ENCODE results near the gene ENO2.

ENO2 gene

DNA sequence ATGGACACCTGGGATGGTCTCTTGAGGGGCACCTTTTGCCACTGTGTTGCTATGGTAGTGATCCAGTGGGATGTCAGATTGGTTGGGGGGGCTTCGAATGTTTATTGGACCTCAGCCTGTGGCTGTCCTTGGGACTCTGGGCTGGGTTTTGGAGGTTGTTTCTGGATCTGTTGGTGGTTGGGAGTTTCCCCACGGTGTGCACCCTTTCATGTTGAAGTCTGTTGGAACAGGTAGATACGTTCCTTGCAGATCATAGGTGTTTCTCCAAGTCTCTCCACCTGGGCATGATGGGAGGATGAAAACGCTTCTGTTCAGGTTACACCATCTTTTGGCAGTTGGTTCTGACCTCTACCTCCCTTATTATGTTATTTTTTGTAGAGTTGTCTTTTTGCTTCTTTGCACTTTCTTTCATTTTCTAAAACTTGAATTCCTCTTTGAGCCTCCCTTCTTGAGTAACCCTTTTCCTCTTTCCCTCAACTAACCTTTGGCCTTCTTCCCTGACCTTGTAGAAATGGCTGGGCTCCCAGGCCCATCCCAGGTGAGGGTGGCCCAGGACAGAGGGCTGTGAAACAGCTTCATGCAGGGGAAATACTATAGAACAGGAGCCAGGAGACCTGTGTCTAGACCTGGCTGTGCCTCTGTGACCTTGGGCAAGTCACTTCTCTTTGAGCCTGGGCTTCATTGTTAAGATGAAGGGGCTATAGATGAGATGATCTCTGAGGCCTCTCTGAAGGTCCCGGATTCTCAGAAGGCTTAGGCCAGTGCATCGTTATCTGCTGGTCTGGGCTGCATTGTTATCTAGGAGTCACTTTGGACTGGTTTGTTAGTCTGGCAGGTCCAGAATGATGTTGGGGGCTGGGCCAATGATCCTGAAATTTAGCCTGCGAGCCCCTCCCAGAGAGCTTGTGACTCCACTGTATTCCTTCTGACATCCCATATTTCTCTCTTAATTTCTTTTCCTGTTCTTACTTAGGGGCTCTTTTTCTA, 15.4 kb downstream of the ENO2 start:
- no peak for DNase-seq

DNA sequence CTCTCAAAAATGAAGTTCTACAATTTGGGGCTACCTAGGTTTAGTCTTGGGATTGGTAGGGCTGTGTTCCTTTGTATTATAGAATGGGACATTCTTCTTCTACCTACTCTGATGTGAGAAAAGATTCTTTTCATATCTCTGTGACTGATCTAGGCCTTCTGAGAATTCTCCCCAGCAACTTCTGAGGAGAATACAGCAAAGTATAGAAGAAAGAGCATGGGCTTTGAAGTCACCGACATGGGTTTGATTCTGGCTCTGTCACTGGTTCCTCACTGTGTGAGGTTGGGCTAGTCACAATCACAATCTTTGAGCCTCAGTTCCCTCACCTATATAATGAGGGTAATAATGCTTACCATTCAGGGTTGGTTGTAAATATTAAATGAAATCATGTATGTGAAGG, 18.4 kb downstream of the ENO2 start:
- DNase-seq: no peak

DNA sequence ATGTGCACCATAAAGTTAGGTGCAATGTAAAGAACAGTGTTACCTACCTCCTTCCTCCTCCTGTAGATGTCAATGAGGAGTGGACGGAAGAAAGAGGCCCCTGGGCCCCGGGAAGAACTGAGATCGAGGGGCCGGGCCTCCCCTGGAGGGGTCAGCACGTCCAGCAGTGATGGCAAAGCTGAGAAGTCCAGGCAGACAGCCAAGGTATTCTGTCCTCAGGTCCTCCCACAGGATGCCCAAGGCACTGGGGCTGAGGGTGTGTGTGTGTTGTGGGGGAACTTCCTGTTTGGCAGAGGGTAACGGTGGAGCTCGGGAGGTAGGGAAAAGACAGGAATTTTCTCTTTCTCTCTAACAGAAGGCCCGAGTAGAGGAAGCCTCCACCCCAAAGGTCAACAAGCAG, 19.7 kb downstream of the ENO2 start:
- DNase-seq: peak in 1 of 51 donors; percentile 16

DNA sequence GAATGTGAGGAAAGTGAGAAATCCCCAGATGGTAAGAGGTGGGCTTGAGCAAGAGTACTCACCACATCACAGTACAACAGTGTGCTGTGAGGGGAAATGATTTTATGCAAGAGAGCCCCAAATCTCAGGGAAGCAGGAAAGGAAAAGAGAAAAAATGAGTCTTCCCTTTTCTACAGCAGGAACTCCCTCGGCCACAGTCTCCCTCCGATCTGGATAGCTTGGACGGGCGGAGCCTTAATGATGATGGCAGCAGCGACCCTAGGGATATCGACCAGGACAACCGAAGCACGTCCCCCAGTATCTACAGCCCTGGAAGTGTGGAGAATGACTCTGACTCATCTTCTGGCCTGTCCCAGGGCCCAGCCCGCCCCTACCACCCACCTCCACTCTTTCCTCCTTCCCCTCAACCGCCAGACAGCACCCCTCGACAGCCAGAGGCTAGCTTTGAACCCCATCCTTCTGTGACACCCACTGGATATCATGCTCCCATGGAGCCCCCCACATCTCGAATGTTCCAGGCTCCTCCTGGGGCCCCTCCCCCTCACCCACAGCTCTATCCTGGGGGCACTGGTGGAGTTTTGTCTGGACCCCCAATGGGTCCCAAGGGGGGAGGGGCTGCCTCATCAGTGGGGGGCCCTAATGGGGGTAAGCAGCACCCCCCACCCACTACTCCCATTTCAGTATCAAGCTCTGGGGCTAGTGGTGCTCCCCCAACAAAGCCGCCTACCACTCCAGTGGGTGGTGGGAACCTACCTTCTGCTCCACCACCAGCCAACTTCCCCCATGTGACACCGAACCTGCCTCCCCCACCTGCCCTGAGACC, 21.2 kb downstream of the ENO2 start:
- no peak for DNase-seq

DNA sequence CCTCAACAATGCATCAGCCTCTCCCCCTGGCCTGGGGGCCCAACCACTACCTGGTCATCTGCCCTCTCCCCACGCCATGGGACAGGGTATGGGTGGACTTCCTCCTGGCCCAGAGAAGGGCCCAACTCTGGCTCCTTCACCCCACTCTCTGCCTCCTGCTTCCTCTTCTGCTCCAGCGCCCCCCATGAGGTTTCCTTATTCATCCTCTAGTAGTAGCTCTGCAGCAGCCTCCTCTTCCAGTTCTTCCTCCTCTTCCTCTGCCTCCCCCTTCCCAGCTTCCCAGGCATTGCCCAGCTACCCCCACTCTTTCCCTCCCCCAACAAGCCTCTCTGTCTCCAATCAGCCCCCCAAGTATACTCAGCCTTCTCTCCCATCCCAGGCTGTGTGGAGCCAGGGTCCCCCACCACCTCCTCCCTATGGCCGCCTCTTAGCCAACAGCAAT, 21.8 kb downstream of the ENO2 start:
- no peak for DNase-seq

DNA sequence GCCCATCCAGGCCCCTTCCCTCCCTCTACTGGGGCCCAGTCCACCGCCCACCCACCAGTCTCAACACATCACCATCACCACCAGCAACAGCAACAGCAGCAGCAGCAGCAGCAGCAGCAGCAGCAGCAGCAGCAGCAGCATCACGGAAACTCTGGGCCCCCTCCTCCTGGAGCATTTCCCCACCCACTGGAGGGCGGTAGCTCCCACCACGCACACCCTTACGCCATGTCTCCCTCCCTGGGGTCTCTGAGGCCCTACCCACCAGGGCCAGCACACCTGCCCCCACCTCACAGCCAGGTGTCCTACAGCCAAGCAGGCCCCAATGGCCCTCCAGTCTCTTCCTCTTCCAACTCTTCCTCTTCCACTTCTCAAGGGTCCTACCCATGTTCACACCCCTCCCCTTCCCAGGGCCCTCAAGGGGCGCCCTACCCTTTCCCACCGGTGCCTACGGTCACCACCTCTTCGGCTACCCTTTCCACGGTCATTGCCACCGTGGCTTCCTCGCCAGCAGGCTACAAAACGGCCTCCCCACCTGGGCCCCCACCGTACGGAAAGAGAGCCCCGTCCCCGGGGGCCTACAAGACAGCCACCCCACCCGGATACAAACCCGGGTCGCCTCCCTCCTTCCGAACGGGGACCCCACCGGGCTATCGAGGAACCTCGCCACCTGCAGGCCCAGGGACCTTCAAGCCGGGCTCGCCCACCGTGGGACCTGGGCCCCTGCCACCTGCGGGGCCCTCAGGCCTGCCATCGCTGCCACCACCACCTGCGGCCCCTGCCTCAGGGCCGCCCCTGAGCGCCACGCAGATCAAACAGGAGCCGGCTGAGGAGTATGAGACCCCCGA, 22.5 kb downstream of the ENO2 start:
- DNase-seq: peak in 5 of 51 donors; percentile 16 to 70 (median 30)

DNA sequence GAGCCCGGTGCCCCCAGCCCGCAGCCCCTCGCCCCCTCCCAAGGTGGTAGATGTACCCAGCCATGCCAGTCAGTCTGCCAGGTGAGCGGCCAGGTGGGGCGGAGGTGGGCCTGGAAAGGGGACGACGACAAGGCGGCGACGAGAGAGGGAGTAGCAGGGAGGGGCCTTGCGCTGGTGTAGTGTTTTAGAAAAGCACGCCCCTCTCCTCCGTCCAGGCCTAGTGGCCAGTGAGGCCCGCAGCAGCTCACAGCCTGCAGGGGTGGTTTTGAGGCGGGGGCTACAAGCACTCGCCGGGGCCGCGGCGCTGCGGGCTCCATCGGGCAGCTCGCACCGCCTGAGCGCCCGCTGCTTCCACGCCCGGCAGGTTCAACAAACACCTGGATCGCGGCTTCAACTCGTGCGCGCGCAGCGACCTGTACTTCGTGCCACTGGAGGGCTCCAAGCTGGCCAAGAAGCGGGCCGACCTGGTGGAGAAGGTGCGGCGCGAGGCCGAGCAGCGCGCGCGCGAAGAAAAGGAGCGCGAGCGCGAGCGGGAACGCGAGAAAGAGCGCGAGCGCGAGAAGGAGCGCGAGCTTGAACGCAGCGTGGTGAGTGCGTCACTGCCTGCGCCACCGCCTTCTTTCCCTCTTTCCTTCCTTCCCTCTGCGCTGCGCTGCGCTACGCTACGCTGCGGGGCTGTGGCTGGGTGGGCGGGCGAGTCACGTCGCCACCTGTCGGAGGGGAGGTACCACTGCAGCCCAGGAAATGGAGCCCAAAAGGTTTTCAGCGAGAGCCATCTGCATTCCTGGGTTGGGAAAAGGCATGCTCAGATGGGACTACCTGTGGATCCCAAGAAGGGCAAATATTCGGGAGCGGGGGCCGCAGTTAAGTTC, 23.3 kb downstream of the ENO2 start:
- peak in 50 of 51 donors; percentile 35 to 93 (median 86) for DNase-seq

DNA sequence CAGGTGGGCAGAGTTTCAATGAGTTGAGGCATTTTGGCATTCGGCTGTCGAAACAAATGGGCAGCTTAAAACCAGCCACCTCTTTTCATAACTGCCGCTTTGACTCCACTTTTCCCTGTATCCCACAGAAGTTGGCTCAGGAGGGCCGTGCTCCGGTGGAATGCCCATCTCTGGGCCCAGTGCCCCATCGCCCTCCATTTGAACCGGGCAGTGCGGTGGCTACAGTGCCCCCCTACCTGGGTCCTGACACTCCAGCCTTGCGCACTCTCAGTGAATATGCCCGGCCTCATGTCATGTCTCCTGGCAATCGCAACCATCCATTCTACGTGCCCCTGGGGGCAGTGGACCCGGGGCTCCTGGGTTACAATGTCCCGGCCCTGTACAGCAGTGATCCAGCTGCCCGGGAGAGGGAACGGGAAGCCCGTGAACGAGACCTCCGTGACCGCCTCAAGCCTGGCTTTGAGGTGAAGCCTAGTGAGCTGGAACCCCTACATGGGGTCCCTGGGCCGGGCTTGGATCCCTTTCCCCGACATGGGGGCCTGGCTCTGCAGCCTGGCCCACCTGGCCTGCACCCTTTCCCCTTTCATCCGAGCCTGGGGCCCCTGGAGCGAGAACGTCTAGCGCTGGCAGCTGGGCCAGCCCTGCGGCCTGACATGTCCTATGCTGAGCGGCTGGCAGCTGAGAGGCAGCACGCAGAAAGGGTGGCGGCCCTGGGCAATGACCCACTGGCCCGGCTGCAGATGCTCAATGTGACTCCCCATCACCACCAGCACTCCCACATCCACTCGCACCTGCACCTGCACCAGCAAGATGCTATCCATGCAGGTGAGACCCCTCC, 24.2 kb downstream of the ENO2 start:
- DNase-seq: no peak

DNA sequence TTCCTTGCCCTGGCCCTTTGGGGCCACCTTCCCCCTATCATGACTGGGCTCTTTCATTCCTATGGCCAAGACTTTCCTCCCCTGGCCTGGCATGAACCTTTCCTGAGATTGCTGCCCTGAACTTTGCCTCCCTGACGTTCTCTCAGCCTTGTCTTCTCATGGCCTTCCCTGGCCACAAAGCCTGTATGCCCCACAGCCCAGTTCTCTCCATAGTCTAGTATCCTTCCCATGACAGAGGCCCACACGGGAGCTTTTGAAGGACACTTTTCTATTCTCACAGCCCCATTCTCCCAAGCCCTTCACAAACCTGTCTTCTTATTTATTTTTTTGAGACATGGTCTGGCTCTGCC, 24.8 kb downstream of the ENO2 start:
- DNase-seq: no peak

DNA sequence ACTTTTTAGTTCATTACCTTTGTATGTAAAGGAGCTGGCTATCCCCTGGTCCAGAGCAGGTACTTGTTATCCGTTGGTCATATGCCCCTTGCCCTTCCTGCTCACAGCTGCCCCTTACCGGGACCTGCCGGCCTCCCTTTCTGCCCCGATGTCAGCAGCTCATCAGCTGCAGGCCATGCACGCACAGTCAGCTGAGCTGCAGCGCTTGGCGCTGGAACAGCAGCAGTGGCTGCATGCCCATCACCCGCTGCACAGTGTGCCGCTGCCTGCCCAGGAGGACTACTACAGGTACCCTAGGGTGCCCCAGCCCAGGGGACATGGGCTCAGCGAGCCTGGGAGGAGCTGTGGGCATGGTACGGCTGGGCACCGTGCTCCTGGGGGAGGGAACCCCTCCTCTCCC, 26.9 kb downstream of the ENO2 start:
- DNase-seq: peak in 1 of 51 donors; percentile 29

DNA sequence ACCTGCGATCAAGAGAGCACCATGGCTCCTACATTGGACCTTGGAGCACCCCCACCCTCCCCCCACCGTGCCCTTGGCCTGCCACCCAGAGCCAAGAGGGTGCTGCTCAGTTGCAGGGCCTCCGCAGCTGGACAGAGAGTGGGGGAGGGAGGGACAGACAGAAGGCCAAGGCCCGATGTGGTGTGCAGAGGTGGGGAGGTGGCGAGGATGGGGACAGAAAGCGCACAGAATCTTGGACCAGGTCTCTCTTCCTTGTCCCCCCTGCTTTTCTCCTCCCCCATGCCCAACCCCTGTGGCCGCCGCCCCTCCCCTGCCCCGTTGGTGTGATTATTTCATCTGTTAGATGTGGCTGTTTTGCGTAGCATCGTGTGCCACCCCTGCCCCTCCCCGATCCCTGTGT, 27.4 kb downstream of the ENO2 start:
- no peak for DNase-seq

DNA sequence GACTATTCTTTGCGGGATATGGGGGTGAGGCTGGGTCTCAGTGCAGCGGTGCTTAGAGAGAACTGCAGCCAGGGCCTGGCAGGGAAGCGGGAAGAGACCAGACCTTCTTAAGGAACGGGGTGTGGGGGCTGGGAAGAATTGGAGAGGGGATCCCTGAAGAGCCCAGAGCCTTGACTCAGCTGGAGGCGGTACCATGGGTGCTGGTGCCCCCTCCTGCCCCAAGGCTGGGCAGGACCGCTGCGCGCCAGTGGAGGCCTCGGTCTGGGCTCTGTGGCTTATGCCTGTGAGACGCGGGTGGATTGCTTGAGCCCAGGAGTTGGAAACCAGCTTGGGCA, 27.9 kb downstream of the ENO2 start:
- peak in 1 of 51 donors; percentile 42 for DNase-seq

DNA sequence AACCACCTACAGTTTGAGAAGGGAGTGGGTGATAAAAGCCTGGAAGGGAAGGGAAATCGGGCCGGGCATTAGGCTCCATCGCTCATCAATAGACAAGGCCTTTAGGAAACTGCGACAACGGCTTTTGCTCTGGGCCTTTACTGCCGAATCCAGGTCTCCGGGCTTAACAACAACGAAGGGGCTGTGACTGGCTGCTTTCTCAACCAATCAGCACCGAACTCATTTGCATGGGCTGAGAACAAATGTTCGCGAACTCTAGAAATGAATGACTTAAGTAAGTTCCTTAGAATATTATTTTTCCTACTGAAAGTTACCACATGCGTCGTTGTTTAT, 29.0 kb downstream of the ENO2 start:
- DNase-seq: peak in 47 of 51 donors; percentile 17 to 94 (median 69)

DNA sequence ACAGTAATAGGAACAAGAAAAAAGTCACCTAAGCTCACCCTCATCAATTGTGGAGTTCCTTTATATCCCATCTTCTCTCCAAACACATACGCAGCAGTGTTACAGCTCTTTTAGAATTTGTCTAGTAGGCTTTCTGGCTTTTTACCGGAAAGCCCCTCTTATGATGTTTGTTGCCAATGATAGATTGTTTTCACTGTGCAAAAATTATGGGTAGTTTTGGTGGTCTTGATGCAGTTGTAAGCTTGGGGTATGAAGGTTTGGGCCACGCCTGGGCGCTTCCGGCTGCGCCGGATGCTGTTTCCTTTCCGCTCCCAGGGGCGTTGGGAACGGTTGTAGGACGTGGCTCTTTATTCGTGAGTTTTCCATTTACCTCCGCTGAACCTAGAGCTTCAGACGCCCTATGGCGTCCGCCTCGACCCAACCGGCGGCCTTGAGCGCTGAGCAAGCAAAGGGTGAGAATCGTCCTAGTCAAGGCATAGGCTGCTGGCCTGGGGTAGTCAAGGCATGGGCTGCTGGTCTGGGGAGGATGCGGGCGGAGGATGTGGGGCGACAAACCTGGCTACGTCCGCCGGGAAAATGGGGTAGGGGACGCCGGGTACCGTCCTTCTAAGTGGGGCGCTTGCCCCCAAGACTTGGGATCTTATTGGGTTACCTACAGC, 29.5 kb downstream of the ENO2 start, which contains the start of the genes C12orf57 and RNU7-1:
Gene C12orf57, plus strand, starts transcription at position 301 of the 659 bp plus-strand sequence. Its CDS starts 100 bp downstream, at position 401.
Gene RNU7-1, plus strand, starts transcription at position 95 of the 659 bp plus-strand sequence.
- DNase-seq: peak in 42 of 51 donors; percentile 25 to 95 (median 58)

DNA sequence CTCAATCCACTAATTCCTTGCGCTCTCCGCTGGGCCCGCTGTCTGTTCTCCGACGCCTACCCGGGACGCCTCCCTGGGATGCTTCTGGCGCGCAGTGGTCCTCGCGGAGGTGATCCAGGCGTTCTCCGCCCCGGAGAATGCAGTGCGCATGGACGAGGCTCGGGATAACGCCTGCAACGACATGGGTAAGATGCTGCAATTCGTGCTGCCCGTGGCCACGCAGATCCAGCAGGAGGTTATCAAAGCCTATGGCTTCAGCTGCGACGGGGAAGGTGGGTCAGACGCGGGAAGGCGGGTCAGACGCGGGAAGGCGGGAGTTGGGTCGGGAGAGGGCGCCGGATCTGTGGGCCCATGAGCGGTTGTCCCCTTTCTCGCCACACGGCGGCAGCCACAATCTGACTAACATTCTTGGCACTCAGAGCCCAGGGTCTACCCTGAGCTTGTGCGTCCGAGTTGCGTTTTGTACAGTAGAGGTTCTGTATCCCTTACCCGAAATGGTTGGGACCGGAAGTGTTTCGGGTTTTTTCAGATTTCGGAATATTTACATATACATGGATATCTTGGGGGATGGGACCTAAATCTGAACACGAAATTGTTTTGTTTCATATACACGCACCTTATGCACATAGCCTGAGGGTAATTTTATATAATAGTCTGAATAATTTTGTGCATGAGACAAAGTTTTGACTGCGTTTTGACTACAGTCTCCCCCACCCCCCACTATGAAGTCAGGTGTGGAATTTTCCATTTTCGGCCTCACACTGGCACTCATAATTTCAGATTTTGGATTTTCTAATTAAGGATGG, 30.2 kb downstream of the ENO2 start:
- DNase-seq: peak in 50 of 51 donors; percentile 39 to 93 (median 84)

DNA sequence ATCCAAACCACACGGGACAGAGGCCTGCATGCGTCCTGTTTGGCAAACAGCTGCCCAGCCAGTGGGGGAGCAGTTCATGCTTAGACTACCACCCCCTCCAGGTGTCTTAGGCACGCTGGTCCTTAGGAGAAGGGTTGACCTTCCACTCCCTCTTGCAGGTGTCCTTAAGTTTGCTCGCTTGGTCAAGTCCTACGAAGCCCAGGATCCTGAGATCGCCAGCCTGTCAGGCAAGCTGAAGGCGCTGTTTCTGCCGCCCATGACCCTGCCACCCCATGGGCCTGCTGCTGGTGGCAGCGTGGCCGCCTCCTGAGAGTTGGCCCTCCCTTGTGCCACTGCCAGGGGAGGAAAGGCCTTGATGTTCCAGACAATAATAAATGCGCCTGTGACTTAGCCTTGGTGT, 31.2 kb downstream of the ENO2 start:
- no peak for DNase-seq

DNA sequence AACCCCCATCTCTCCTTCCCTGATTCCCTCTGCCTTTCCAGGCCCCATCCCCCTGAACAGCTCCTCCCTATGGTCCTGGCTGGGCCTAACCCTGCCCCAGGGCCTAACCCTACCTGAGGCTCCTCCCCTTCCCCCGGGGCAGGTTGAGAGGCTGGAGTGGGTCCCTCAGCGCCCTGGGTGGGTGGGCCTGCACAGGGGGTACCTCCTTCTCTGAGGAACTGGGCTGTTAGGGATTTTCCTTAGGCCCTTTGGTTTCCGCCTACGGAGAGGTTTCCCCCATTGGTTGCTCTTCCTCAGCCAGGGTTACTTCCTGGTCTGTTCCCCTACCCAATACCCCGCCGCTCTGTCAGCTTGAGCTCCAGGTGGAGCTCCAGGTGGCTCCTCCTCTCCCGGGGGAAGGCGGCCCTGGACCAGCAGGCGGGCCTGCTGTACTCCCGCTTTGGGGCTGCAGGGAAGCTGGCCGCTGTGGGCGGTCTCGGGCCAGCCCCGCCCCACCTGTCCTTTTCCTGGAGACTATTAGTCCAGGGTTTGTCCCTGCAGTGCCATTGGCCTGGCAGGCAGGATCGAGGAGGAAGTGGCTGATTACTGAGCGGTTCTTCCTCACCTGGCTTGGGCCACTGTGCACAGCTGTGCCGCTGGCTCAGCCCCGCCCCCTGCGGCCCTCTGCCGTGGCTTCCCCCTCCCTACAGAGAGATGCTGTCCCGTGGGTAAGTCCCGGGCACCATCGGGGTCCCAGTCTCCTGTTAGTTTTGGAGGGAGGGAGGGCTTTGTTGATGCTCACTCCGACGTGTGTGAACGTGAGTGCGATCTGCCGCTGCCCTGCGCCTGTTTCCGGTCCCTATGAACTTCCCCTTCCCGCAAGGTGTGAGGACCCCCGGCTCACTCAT, 31.9 kb downstream of the ENO2 start:
- peak in 1 of 51 donors; percentile 24 for DNase-seq

Data from hypothalamus (tissue), 51 donors.